GM21390 (cell line): ENCODE data around the gene TMEM50A.
"Not testable (repeated sequence)": the region's sequence is repeated elsewhere in the genome, so short reads cannot be mapped to it uniquely, and the experiment has no call there.

Experiments used
- ATAC-seq: cut with Tn5 transposase; IDR thresholded peaks from one replicate; pipeline ENCODE4 v1.9.1; 2021; ENCODE audit not compliant: unreplicated experiment

The TMEM50A gene

GRCh38 chr1:25338188-25338981 is at the start of gene TMEM50A:
Gene TMEM50A, plus strand, starts transcription at chr1:25338334. Its CDS starts 2,153 bp downstream, at chr1:25340487.
- peak; percentile 60 for ATAC-seq

- ATAC-seq, result not testable (repeated sequence)
Measured at GRCh38 chr1:25288573-25289101, 49.5 kb upstream of the TMEM50A start.

GRCh38 chr1:25290043-25290442 is 48.1 kb upstream of the TMEM50A start:
- ATAC-seq, result not testable (repeated sequence)

GRCh38 chr1:25293426-25293825 is 44.7 kb upstream of the TMEM50A start:
- not testable (repeated sequence) for ATAC-seq

GRCh38 chr1:25294889-25295826 is 43.0 kb upstream of the TMEM50A start:
- not testable (repeated sequence) for ATAC-seq

- ATAC-seq, result not testable (repeated sequence)
Measured at GRCh38 chr1:25296501-25296900, 41.6 kb upstream of the TMEM50A start.

GRCh38 chr1:25300729-25301128 is 37.4 kb upstream of the TMEM50A start:
- not testable (repeated sequence) for ATAC-seq

GRCh38 chr1:25302330-25302729 is 35.8 kb upstream of the TMEM50A start:
- not testable (repeated sequence) for ATAC-seq

- not testable (repeated sequence) for ATAC-seq
Measured at GRCh38 chr1:25304936-25305335, 33.2 kb upstream of the TMEM50A start.

GRCh38 chr1:25308168-25308567 is 30.0 kb upstream of the TMEM50A start:
- not testable (repeated sequence) for ATAC-seq

GRCh38 chr1:25309085-25309484 is 29.0 kb upstream of the TMEM50A start:
- ATAC-seq, result not testable (repeated sequence)

GRCh38 chr1:25309486-25309885 is 28.6 kb upstream of the TMEM50A start:
- not testable (repeated sequence) for ATAC-seq

- not testable (repeated sequence) for ATAC-seq
Measured at GRCh38 chr1:25312806-25313470, 25.2 kb upstream of the TMEM50A start.

- ATAC-seq, result not testable (repeated sequence)
Measured at GRCh38 chr1:25320314-25320938, 17.7 kb upstream of the TMEM50A start.

- ATAC-seq, result not testable (repeated sequence)
Measured at GRCh38 chr1:25322127-25322526, 16.0 kb upstream of the TMEM50A start.

- not testable (repeated sequence) for ATAC-seq
Measured at GRCh38 chr1:25324407-25324806, 13.7 kb upstream of the TMEM50A start.

- ATAC-seq, result not testable (repeated sequence)
Measured at GRCh38 chr1:25327864-25328790, 10.0 kb upstream of the TMEM50A start.

- not testable (repeated sequence) for ATAC-seq
Measured at GRCh38 chr1:25328791-25329185, 9.3 kb upstream of the TMEM50A start.

- not testable (repeated sequence) for ATAC-seq
Measured at GRCh38 chr1:25329336-25329735, 8.8 kb upstream of the TMEM50A start.
